Activated CD8-positive, alpha-beta T cell treated with anti-CD3 and anti-CD28 coated beads for 36 hours (primary cell): ENCODE data around the gene DKKL1. TPM values are rescaled to one million over a fixed set of nuclear protein-coding genes. Genes with fewer than 3 reads are reported as not detected.

Experiments used
- ATAC-seq: fragments of 200-7000 bp; cut with Tn5 transposase; one replicate; pipeline ENCODE4 v1.10.0; 2021; ENCODE audit warnings: mild to moderate bottlenecking, moderate library complexity
- CTCF ChIA-PET: fragments of 350-600 bp; sonication (Branson Sonifier 250); formaldehyde crosslinking; loops from one replicate; lab custom pipeline; 2021; ENCODE audit warnings: antibody characterized with exemption; lab: Charles Lee
- POLR2A ChIA-PET: fragments of 350-600 bp; sonication (Branson Sonifier 250); formaldehyde crosslinking; loops from one replicate; lab custom pipeline; 2021; ENCODE audit warnings: antibody characterized with exemption; lab: Charles Lee
- DNase-seq: peaks from one replicate; pipeline ENCODE4 v3.0.0-alpha.2; 2020
- H3K27ac Mint-ChIP-seq: one replicate; pipeline ENCODE4 v1.8.0; 2021; ENCODE audit warnings: mild to moderate bottlenecking, mixed read lengths
- H3K27me3 Mint-ChIP-seq: one replicate; pipeline ENCODE4 v1.8.0; 2021; ENCODE audit warnings: mixed read lengths
- H3K36me3 Mint-ChIP-seq: one replicate; pipeline ENCODE4 v1.8.0; 2021; ENCODE audit warnings: low read depth, mixed read lengths
- H3K4me1 Mint-ChIP-seq: one replicate; pipeline ENCODE4 v1.8.0; 2021; ENCODE audit warnings: low read depth, mixed read lengths
- H3K4me3 Mint-ChIP-seq: one replicate; pipeline ENCODE4 v1.8.0; 2021; ENCODE audit warnings: mild to moderate bottlenecking, moderate library complexity, mixed read lengths
- H3K9me3 Mint-ChIP-seq: one replicate; pipeline ENCODE4 v1.8.0; 2021; ENCODE audit warnings: mixed read lengths
- intact Hi-C: fragments of 100-400 bp; cut with micrococcal nuclease; formaldehyde crosslinking; loops from one replicate; pipeline ENCODE4 v1.10.0; 2022
- total RNA-seq, 2 experiments: library from RNA; stranded (reverse); gene quantifications; one replicate each; pipeline ENCODE4 v1.2.3, GENCODE V29; 2021
- TF ChIP-seq, protein P1 (sequence below): fragments of 200-600 bp; IDR thresholded peaks from one replicate; pipeline ENCODE4 v1.8.0; 2022; ENCODE audit warnings: antibody characterized with exemption, mild to moderate bottlenecking

Gene DKKL1
- total RNA-seq, 2 experiments from 2014 or later: not detected

DNA sequence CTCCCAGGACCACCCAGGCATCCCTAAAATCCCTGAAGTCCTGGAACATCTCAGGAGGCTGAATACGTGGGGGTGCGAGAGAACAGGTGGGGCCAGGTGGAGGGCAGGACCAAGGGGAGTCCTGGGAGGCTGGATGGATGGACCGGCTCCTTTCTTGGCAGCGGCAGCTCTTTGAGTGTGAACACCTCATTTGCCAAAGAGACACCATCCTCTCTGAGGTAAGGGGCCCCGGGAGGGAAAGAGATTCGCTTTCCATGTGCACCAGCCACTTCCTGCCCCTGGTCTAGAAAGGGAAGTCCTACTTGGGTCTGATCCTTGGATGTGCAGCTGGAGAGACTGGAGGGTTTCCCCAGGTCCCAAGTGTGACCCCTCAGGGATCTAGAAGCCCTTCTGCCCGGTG, 43.4 kb downstream of the DKKL1 start:
- Mint-ChIP-seq H3K4me3 (no peak overlapping the region), H3K9me3 (no peaks in the 10 kb centered on the region), H3K4me1 (peaks cover 35% of the 10 kb centered on the region), H3K27me3 (no peaks in the 10 kb centered on the region), H3K27ac (no peak overlapping the region), H3K36me3 (no peaks in the 10 kb centered on the region)
- ChIA-PET POLR2A (interaction anchor here (1.2 to 1.3 kb wide), 2 partner anchors 14 to 20 kb away, joined by 3 read pairs; no protein-coding TSS in a partner anchor), CTCF (interaction anchor here (1.0 to 2.2 kb wide), 3 partner anchors 15 to 180 kb away, joined by 3 to 17 read pairs (median 5); no protein-coding TSS in a partner anchor)
- ATAC-seq (no peak), DNase-seq (no peak)
- intact Hi-C loops: no loop called here
- TF ChIP-seq, protein P1, sequence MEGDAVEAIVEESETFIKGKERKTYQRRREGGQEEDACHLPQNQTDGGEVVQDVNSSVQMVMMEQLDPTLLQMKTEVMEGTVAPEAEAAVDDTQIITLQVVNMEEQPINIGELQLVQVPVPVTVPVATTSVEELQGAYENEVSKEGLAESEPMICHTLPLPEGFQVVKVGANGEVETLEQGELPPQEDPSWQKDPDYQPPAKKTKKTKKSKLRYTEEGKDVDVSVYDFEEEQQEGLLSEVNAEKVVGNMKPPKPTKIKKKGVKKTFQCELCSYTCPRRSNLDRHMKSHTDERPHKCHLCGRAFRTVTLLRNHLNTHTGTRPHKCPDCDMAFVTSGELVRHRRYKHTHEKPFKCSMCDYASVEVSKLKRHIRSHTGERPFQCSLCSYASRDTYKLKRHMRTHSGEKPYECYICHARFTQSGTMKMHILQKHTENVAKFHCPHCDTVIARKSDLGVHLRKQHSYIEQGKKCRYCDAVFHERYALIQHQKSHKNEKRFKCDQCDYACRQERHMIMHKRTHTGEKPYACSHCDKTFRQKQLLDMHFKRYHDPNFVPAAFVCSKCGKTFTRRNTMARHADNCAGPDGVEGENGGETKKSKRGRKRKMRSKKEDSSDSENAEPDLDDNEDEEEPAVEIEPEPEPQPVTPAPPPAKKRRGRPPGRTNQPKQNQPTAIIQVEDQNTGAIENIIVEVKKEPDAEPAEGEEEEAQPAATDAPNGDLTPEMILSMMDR: no peak

DNA sequence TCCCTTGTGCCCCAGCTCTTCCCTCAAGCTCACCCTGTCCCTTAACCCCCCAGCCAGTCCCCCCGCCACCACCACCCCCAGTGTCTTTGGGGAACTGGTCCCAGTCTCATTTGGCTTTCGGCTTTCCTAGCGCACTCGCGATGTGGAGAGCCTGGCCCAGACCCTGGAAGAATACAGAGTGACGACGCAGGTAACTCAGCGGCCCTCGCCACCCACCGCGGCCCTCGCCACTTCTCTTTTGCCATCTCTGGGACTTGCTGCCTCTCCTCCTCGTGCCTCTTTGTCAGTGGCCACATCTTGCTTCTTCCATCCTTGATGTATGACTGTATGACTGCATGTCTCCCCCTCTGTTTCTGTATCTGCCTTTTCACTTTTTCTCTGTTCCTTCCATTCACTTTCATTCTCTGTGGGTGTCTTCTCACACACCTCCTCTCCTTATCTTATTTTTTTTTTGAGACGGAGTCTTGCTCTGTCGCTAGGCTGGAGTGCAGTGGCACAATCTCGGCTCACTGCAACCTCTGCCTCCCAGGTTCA, 43.9 kb downstream of the DKKL1 start:
- Mint-ChIP-seq H3K9me3 (no peaks in the 10 kb centered on the region), H3K4me1 (peaks cover 35% of the 10 kb centered on the region), H3K4me3 (no peak overlapping the region), H3K36me3 (no peaks in the 10 kb centered on the region), H3K27ac (no peak overlapping the region), H3K27me3 (no peaks in the 10 kb centered on the region)
- intact Hi-C loops: no loop called here
- ATAC-seq: no peak
- POLR2A ChIA-PET: interaction anchor here (1.3 kb wide), 1 partner anchor 13 kb away, joined by 3 read pairs; no protein-coding TSS in a partner anchor
- no peak for DNase-seq
- TF ChIP-seq, protein P1: no peak
- CTCF ChIA-PET: no interaction called here

DNA sequence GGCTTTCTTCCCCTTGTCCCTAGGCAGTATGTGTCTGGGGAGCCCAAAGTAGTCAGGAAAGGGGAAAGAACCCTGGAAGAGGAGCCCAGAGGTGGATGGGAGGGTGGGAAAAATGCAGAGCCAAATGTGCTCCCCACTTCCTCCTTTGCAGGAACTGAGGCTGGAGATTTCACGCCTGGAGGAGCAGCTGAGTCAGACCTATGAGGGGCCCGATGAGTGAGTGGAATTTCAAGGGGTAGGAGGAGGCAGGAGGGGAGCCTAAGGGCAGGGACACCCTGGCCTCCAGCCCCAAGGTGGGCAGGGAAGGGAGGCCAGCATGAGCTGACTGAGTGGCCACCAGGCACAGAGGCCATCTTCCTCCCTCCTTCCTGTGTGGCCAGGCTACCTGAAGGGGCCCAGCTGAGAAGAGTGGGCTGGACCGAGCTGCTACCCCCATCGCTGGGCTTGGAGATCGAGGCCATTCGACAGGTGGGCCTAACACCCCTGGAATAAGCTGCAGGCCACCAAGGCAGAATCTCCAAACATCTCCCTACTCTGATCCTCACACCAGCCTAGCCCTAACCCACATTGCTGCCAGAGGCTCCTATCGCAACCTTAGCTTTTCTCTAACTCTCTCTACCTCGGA, 45.3 kb downstream of the DKKL1 start:
- H3K36me3 Mint-ChIP-seq: no peaks in the 10 kb centered on the region
- ChIA-PET CTCF (interaction anchor here (0.7 to 2.2 kb wide), 6 partner anchors 10 to 289 kb away, joined by 3 to 11 read pairs (median 4); no protein-coding TSS in a partner anchor), POLR2A (interaction anchor here (0.6 to 1.2 kb wide), 4 partner anchors 11 to 51 kb away, joined by 3 to 5 read pairs (median 4); partner anchors contain the start of gene PIH1D1)
- peaks cover 35% of the 10 kb centered on the region for H3K4me1 Mint-ChIP-seq
- ATAC-seq (peak; percentile 40), DNase-seq (no peak)
- intact Hi-C loops: no loop called here
- H3K27me3 Mint-ChIP-seq: no peaks in the 10 kb centered on the region
- H3K9me3 Mint-ChIP-seq: no peaks in the 10 kb centered on the region
- peak overlapping the region; percentile 59 for H3K27ac Mint-ChIP-seq
- H3K4me3 Mint-ChIP-seq: peak overlapping the region; percentile 1
- TF ChIP-seq, protein P1: no peak

DNA sequence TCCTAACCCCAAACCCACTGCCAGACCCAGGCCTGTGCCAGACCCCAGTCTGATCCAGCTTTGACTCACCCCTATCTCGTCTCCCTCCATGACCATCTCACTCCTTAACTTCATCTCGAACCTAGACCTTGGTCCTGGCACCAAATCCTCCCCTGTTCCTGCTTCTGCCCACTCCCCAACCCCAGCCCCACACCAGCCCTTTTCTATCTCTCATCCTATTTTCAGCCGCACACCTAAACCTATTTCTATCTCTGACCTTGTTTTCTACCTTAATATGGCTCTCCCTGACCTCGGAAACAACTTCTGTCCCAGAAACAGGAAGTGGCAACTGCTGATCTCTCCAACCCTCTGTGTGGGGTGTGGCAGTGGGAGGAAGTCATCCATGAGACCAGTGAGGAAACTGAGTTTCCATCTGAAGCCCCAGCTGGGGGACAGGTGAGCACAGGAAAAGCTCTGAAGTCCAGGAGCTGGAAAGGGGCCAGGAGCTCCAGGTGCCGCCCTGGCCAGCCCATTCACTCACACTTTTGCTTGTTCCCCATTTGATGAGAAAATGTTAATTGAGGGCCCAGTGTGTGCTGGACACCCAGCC, 45.9 kb downstream of the DKKL1 start:
- H3K4me3 Mint-ChIP-seq: peak overlapping the region; percentile 1
- intact Hi-C loops: no loop called here
- H3K4me1 Mint-ChIP-seq: peaks cover 35% of the 10 kb centered on the region
- no peaks in the 10 kb centered on the region for H3K27me3 Mint-ChIP-seq
- H3K9me3 Mint-ChIP-seq: no peaks in the 10 kb centered on the region
- TF ChIP-seq, protein P1: no peak
- peak overlapping the region; percentile 59 for H3K27ac Mint-ChIP-seq
- ChIA-PET CTCF (interaction anchor here (0.7 to 2.2 kb wide), 6 partner anchors 10 to 289 kb away, joined by 3 to 11 read pairs (median 4); no protein-coding TSS in a partner anchor), POLR2A (interaction anchor here (0.6 to 1.2 kb wide), 6 partner anchors 10 to 50 kb away, joined by 3 to 5 read pairs (median 4); partner anchors contain the start of gene PIH1D1)
- ATAC-seq (peak; percentile 57), DNase-seq (peak; percentile 36)
- no peaks in the 10 kb centered on the region for H3K36me3 Mint-ChIP-seq
